Measurements from ENCODE around the gene ZBTB38. TPM values are rescaled to one million over a fixed set of nuclear protein-coding genes. Genes with fewer than 3 reads are reported as not detected.

ZBTB38 gene
- total and polyA plus RNA-seq, 2 of the 13 experiments (the other 11 are each of a cell fraction or from before 2014, with no cell fraction given) = 26.8 to 51.7 TPM

DNA sequence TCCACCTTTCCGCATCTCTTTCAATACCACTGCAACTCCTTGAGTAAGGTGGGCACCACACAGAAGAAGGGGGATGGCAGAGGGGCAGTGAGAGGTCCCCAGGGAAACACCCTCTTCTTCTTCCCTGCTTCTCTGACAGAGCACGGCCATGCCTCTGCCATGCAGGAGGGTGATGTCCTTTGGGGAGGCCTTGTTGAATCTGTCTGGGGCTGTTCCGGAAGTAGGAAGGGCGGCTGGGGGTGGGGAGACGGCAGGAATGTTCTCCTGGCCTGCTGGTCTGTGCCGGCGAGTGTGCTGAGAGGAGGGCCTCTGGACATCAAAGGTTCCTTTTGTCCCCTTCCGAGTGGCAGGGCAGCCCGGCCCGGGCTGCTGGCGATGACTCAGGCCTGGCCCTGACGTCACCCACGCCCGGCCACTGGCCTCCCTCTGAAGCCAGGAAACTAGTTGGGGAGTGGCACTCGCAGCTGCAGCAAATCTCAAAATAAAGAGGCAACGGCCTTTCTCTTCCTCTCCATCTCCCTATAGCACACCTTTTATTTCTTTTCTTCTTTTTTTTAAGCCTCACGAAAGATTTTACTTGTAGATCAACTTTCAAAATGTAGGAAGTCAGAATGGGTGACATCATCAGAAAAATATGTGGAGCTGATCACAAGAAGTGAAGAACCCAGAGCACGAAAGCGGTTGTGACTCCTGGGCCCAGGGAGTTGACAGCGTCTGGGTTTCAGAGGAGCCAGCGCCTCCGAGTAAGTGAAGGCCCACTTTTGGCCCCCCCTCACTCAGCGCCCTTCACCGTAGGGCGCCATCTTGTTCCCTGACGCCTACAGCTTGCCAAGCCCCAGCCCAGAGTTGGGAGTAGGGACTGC lies at the start of gene ZBTB38 (continued):
- TF ChIP-seq ZNF749 (CRISPR knock-in tag; IDR thresholded peaks at IDR 0.05; ENCODE audit: borderline replicate concordance) = no peak
- TF ChIP-seq MTF1 (CRISPR knock-in tag; IDR thresholded peaks at IDR 0.05) = no peak; the same call in 1 of the 2 replicates
- TF ChIP-seq ZNF343 (CRISPR knock-in tag; IDR thresholded peaks at IDR 0.05) = no peak
- TF ChIP-seq FLYWCH1 (CRISPR knock-in tag; IDR thresholded peaks at IDR 0.05) = peak; percentile 11; the same call in 1 of the 2 replicates
- TF ChIP-seq ZNF713 (CRISPR knock-in tag; IDR thresholded peaks at IDR 0.05) = 0 out of 2 replicates have a peak, but pooled peaks have one; percentile 26
- TF ChIP-seq, protein P1, sequence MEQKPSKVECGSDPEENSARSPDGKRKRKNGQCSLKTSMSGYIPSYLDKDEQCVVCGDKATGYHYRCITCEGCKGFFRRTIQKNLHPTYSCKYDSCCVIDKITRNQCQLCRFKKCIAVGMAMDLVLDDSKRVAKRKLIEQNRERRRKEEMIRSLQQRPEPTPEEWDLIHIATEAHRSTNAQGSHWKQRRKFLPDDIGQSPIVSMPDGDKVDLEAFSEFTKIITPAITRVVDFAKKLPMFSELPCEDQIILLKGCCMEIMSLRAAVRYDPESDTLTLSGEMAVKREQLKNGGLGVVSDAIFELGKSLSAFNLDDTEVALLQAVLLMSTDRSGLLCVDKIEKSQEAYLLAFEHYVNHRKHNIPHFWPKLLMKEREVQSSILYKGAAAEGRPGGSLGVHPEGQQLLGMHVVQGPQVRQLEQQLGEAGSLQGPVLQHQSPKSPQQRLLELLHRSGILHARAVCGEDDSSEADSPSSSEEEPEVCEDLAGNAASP (CRISPR knock-in tag; IDR thresholded peaks at IDR 0.05; ENCODE audit: borderline replicate concordance) = peak; percentile 66; the same call in 1 of the 2 replicates
- TF ChIP-seq, protein P2, sequence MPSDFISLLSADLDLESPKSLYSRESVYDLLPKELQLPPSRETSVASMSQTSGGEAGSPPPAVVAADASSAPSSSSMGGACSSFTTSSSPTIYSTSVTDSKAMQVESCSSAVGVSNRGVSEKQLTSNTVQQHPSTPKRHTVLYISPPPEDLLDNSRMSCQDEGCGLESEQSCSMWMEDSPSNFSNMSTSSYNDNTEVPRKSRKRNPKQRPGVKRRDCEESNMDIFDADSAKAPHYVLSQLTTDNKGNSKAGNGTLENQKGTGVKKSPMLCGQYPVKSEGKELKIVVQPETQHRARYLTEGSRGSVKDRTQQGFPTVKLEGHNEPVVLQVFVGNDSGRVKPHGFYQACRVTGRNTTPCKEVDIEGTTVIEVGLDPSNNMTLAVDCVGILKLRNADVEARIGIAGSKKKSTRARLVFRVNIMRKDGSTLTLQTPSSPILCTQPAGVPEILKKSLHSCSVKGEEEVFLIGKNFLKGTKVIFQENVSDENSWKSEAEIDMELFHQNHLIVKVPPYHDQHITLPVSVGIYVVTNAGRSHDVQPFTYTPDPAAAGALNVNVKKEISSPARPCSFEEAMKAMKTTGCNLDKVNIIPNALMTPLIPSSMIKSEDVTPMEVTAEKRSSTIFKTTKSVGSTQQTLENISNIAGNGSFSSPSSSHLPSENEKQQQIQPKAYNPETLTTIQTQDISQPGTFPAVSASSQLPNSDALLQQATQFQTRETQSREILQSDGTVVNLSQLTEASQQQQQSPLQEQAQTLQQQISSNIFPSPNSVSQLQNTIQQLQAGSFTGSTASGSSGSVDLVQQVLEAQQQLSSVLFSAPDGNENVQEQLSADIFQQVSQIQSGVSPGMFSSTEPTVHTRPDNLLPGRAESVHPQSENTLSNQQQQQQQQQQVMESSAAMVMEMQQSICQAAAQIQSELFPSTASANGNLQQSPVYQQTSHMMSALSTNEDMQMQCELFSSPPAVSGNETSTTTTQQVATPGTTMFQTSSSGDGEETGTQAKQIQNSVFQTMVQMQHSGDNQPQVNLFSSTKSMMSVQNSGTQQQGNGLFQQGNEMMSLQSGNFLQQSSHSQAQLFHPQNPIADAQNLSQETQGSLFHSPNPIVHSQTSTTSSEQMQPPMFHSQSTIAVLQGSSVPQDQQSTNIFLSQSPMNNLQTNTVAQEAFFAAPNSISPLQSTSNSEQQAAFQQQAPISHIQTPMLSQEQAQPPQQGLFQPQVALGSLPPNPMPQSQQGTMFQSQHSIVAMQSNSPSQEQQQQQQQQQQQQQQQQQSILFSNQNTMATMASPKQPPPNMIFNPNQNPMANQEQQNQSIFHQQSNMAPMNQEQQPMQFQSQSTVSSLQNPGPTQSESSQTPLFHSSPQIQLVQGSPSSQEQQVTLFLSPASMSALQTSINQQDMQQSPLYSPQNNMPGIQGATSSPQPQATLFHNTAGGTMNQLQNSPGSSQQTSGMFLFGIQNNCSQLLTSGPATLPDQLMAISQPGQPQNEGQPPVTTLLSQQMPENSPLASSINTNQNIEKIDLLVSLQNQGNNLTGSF (CRISPR knock-in tag; IDR thresholded peaks at IDR 0.05) = 0 out of 2 replicates have a peak, but pooled peaks have one; percentile 48
- TF ChIP-seq ZNF563 (CRISPR knock-in tag; IDR thresholded peaks at IDR 0.05) = peak; percentile 91
- TF ChIP-seq ZNF644 (CRISPR knock-in tag; IDR thresholded peaks at IDR 0.05; ENCODE audit: low read depth) = peak; percentile 88
- peak; percentile 85; the same call in 1 of the 2 replicates for TF ChIP-seq MAF1 (CRISPR knock-in tag; IDR thresholded peaks at IDR 0.05; ENCODE audit: borderline replicate concordance)
- peak; percentile 90 for TF ChIP-seq RBM39 (IDR thresholded peaks at IDR 0.05; ENCODE audit: low read depth, low read length, poor library complexity, severe bottlenecking)
- TF ChIP-seq CCDC6 (CRISPR knock-in tag; IDR thresholded peaks at IDR 0.05) = peak; percentile 64
- peak; percentile 78; the same call in 1 of the 2 replicates for TF ChIP-seq ZSCAN9 (CRISPR knock-in tag; IDR thresholded peaks at IDR 0.05; ENCODE audit: borderline replicate concordance)
- TF ChIP-seq MYC (CRISPR knock-in tag; IDR thresholded peaks at IDR 0.05; ENCODE audit: borderline replicate concordance) = peak; percentile 85
- TF ChIP-seq, protein P3, sequence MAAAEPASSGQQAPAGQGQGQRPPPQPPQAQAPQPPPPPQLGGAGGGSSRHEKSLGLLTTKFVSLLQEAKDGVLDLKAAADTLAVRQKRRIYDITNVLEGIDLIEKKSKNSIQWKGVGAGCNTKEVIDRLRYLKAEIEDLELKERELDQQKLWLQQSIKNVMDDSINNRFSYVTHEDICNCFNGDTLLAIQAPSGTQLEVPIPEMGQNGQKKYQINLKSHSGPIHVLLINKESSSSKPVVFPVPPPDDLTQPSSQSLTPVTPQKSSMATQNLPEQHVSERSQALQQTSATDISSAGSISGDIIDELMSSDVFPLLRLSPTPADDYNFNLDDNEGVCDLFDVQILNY (CRISPR knock-in tag; conservative IDR thresholded peaks at IDR 0.05) = 0 out of 2 replicates have a peak, but pooled peaks have one; percentile 16
- TF ChIP-seq, protein P4, sequence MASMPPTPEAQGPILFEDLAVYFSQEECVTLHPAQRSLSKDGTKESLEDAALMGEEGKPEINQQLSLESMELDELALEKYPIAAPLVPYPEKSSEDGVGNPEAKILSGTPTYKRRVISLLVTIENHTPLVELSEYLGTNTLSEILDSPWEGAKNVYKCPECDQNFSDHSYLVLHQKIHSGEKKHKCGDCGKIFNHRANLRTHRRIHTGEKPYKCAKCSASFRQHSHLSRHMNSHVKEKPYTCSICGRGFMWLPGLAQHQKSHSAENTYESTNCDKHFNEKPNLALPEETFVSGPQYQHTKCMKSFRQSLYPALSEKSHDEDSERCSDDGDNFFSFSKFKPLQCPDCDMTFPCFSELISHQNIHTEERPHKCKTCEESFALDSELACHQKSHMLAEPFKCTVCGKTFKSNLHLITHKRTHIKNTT (CRISPR knock-in tag; IDR thresholded peaks at IDR 0.05) = no peak
- peak; percentile 70 for TF ChIP-seq ASH2L (IDR thresholded peaks at IDR 0.05; ENCODE audit: insufficient read length, low read depth, low read length)
- 0 out of 2 replicates have a peak, but pooled peaks have one; percentile 26 for TF ChIP-seq TOPORS (CRISPR knock-in tag; IDR thresholded peaks at IDR 0.05)
- 0 out of 2 replicates have a peak, but pooled peaks have one; percentile 24 for TF ChIP-seq CBFB (CRISPR knock-in tag; IDR thresholded peaks at IDR 0.05)
- 0 out of 2 replicates have a peak, but pooled peaks have one; percentile 17 for TF ChIP-seq NR2C2 (CRISPR knock-in tag; IDR thresholded peaks at IDR 0.05; ENCODE audit: borderline replicate concordance)

All from HepG2 (cell line).